Tibial nerve (tissue), 3 donors: ENCODE measurements around the gene GRM4.

ENCODE experiments used
- CTCF ChIP-seq, 5 experiments: fragments of 200-600 bp in 3 of 5; fragments of 450-650 bp in 2 of 5; sonication (generic) in 3 of 5; IDR thresholded peaks; one replicate each; pipeline ENCODE4 v1.5.1; 2016 to 2019; ENCODE audit warnings: antibody characterized with exemption in 5 of 5, mild to moderate bottlenecking in 3 of 5, moderate library complexity in 2 of 5
- POLR2A ChIP-seq, 2 donors: fragments of 450-650 bp; IDR thresholded peaks; one replicate each; pipeline ENCODE4 v1.6.1; 2017; ENCODE audit warnings: antibody characterized with exemption in 2 of 2, mild to moderate bottlenecking in 2 of 2, moderate library complexity in 2 of 2

GRCh38 chr6:34103321-34103720 is 42.6 kb downstream of the GRM4 start:
- no peak for TF ChIP-seq CTCF (IDR thresholded peaks at IDR 0.05)
- no peak for TF ChIP-seq POLR2A (IDR thresholded peaks at IDR 0.05)
